MG63 (cell line): ENCODE results near the gene MTM1. TPM values are rescaled to one million over a fixed set of nuclear protein-coding genes. Genes with fewer than 3 reads are reported as not detected.

Experiments
- DNase-seq: peaks from one replicate; pipeline ENCODE4 v3.0.0-alpha.2; 2020
- H3K27me3 ChIP-seq: fragments of 250-450 bp; sonication (Bioruptor Pico); 2 replicates; pipeline ENCODE4 v1.5.1; 2020; ENCODE audit warnings: mild to moderate bottlenecking, moderate library complexity
- H3K36me3 ChIP-seq: fragments of 250-450 bp; sonication (Bioruptor Pico); 2 replicates; pipeline ENCODE4 v1.5.1; 2020; ENCODE audit warnings: mild to moderate bottlenecking, moderate library complexity
- H3K4me3 ChIP-seq: fragments of 250-450 bp; sonication (Bioruptor Pico); 2 replicates; pipeline ENCODE4 v1.5.1; 2020; ENCODE audit warnings: mild to moderate bottlenecking, moderate library complexity
- H3K9me3 ChIP-seq: fragments of 250-450 bp; sonication (Bioruptor Pico); 2 replicates; pipeline ENCODE4 v1.5.1; 2020; ENCODE audit warnings: mild to moderate bottlenecking, moderate library complexity
- total RNA-seq: library from RNA; depleted of rRNA; stranded (reverse); fragments of >200 nt; shearing (Covaris generic); gene quantifications from 2 replicates; pipeline ENCODE4 v1.2.3, GENCODE V29; 2014; ENCODE audit warnings: low replicate concordance

MTM1 gene
- total RNA-seq, 1 experiment from 2014 or later, result 8.7 TPM

DNA sequence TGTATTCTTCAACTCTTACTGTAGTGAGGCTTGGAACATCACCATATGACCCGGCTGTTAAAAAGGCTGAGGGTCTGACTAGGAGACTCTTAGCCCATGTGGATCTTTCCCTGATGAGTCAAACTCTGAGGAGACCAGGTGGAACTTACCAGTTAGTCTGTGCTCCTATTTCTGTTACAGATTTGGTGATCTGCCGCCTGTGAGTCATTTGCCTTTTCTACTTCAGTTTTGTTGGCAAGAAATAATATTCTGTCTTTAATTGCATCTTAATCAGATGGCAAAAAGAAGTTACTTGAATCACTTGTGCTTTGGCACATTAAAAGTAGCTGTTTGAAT, 48.4 kb downstream of the MTM1 start:
- no peak for DNase-seq
- Histone ChIP-seq H3K4me3 (no peak overlapping the region), H3K27me3 (no peaks in the 10 kb centered on the region), H3K9me3 (no peaks in the 10 kb centered on the region), H3K36me3 (no peaks in the 10 kb centered on the region)

DNA sequence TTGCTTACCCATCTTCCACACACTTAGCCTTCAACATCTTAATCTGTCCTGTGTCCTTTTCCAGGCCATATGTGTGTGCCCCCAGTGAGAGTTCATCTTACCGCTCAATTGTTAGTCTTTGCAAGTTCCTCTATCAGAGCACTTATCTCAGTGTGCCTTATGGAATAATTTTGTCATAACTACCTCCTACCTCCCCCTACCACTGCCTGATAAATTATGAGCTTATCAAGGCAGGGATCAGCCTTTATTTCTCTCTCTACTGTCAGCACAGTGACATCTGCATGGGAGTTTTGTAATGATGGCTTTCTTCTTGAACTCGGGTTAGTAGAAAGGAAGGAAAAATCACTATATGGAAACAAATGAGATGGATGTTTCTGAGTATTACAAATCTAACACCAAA, 53.2 kb downstream of the MTM1 start:
- Histone ChIP-seq H3K4me3 (no peak overlapping the region), H3K36me3 (no peaks in the 10 kb centered on the region), H3K9me3 (no peaks in the 10 kb centered on the region), H3K27me3 (no peaks in the 10 kb centered on the region)
- DNase-seq, result no peak

DNA sequence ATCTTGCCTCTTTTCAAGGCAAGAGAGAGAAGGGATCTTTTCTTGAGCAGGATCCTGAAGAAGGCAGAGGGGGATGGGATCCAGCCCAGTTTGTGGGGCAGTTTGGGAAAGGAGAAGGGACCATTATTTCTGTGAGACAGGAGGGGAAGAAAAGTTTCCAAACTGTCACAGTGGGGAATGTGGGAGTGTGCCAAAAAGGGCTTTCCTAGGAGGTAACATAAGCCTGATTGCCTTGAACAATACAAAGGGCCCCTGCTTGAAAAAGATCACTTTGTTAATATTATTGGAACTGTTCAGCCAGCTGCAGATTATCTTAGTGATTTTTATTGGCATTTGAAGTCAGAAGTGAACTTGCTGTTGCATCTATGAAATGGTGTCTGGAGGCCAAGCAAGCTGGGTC, 55.2 kb downstream of the MTM1 start:
- DNase-seq, result no peak
- H3K4me3 ChIP-seq, result no peak overlapping the region
- no peaks in the 10 kb centered on the region for H3K9me3 ChIP-seq
- no peaks in the 10 kb centered on the region for H3K27me3 ChIP-seq
- H3K36me3 ChIP-seq, result no peaks in the 10 kb centered on the region

DNA sequence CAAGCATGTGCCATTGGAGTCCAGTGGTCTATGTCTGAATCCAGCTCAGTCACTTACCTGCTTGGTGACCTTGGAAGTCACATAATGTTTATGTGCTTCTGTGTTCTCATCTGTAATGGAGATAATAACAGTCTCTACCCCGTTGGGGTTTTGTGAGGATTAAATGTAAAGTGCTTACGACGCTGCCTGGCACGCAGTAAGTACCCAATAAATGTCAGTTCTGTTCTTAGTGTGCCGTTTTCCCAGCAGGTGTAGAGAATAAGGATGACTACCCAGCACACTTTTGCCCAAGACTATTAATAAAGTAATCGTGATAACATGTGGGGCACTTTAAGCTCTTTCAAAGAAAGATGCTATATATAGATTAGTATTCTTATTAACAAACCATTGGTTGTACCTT, 56.7 kb downstream of the MTM1 start:
- DNase-seq, result no peak
- H3K4me3 ChIP-seq, result no peak overlapping the region
- H3K9me3 ChIP-seq, result no peaks in the 10 kb centered on the region
- no peaks in the 10 kb centered on the region for H3K27me3 ChIP-seq
- H3K36me3 ChIP-seq, result no peaks in the 10 kb centered on the region

DNA sequence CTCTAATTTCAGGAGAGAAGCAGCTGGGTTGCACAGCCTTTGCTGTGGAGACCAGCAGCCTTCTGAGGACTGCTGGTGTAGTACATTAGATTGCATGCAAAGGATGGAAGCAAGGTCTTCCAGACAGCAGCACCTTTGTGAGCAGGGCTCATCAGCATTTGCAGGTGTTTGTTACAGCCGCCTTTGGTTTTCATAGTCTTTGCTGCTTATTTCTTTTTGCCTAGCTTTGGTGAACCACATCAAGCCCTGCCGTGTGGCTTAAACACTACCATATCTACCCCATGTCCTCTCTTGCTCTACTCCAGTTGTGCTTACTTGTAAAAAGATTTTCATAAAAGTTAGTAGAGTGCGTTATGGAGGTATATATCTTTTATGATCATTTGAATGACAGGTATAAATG, 57.5 kb downstream of the MTM1 start:
- Histone ChIP-seq H3K4me3 (no peak overlapping the region), H3K27me3 (no peaks in the 10 kb centered on the region), H3K36me3 (no peaks in the 10 kb centered on the region), H3K9me3 (no peaks in the 10 kb centered on the region)
- no peak for DNase-seq

DNA sequence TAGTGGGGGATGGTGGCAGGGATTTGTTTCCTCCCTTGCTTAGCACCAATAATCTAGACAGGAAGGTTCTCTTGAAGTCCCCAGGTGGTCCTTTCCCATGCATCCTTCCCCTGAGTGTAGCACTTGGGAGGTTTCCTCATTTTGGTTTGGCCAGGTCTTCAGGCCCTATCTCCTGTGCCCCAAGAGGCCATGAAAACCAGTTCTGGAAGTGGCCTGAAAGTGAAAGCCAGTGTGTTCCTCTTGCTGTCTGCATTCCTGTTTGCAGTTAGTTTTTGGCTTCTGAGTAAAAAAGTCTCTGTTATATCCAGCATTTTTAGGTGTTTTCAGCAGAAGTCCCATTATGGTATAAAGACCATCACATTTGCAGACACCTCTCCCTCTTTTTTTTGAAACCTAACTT, 59.5 kb downstream of the MTM1 start:
- no peak overlapping the region for H3K4me3 ChIP-seq
- no peaks in the 10 kb centered on the region for H3K27me3 ChIP-seq
- no peak for DNase-seq
- no peaks in the 10 kb centered on the region for H3K36me3 ChIP-seq
- no peaks in the 10 kb centered on the region for H3K9me3 ChIP-seq

DNA sequence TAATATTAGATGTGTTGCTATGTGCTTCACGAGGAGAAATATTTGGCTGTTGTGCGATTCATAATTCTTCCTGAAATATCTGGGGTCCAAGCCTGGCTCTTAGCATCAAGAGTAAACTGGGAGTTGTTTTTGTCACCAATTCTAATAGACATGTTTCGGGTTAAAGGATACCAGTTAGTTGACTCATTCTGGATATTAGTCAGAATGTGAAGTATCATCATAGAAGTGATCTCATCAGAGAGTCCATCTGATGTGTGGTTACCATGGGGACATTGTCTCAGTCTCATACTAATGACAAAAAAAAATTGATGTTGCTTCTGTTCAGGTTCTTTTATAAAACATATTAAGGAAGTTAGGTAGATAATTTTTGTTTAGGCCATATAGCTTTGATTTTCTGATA, 67.5 kb downstream of the MTM1 start:
- DNase-seq, result no peak
- no peak overlapping the region for H3K4me3 ChIP-seq
- H3K36me3 ChIP-seq, result no peaks in the 10 kb centered on the region
- H3K9me3 ChIP-seq, result no peaks in the 10 kb centered on the region
- H3K27me3 ChIP-seq, result no peaks in the 10 kb centered on the region

DNA sequence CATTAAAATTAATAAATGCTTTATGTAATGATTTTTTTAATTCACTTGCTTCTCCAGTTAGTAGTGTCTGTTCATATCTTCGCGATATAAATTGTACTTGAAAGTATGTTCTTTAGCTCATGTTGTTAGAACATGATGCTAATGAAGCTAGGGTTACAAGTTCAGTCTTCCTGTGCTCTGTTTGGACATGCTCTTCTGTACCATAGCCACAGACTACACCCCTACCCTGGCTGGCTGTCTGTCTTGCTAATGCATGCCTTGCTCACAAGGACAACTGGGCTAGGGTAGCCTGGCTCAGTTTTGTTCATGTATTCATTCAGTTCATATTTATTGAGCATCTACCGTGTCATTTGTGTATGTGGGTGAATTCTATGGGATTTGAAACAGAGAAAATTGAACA, 74.0 kb downstream of the MTM1 start:
- no peak overlapping the region for H3K4me3 ChIP-seq
- no peaks in the 10 kb centered on the region for H3K27me3 ChIP-seq
- no peak for DNase-seq
- no peaks in the 10 kb centered on the region for H3K9me3 ChIP-seq
- H3K36me3 ChIP-seq, result no peaks in the 10 kb centered on the region

DNA sequence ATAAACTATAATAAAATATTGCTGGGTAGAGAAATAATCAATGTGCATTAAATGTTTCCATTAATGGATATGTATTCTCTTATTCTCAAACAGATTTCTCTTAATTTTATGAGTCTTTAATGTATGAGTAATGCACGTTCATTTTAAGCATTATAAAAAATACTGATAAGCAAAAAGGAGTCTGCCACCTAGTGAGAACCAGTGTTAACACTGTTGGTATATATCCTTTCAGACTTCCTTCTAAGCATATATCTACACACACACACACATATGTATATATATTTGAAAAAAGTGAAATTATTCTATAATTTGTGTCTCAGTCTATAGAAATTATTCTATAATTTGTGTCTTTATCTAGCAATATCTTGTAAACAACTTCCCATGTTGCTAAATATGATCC, 74.8 kb downstream of the MTM1 start:
- H3K36me3 ChIP-seq, result no peaks in the 10 kb centered on the region
- no peak for DNase-seq
- no peak overlapping the region for H3K4me3 ChIP-seq
- no peaks in the 10 kb centered on the region for H3K27me3 ChIP-seq
- H3K9me3 ChIP-seq, result no peaks in the 10 kb centered on the region

DNA sequence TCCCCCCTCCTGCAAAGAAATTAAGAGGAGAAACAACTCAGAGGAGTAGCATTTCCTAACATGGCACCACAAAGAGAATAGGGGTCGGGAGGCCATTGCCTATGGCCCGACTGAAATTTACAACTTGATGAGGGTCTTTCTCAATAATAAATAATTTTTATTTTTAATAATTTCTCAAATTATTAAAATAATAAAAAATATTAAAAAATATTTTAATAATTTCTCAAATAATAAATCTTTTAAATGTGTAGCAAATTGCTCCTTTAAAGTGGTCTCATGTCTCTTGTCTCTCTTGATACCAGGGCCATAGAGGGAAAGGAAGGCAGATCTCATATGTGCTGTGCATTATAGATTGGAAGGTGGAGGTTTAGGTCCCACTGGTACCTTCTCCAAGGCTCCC, 75.5 kb downstream of the MTM1 start:
- no peaks in the 10 kb centered on the region for H3K27me3 ChIP-seq
- H3K4me3 ChIP-seq, result no peak overlapping the region
- no peak for DNase-seq

DNA sequence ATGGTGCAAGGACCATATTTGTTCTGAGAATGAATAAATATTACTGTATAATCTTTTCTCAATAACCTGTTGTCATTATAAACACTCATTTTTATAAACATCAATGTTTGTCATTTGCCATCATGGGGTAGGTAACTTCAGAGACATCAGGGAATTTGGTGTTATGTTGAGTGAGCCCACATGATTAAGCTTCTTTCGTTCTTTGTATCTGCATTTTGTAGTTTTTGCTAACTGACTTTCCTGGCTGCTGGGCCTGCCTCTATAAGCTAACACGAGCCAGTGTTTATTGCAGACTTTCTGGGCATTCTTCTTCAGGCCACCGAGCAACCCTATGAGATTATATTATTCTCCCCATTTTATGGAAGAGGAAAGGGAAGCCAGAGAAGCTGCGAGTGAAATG, 76.0 kb downstream of the MTM1 start:
- no peaks in the 10 kb centered on the region for H3K27me3 ChIP-seq
- no peaks in the 10 kb centered on the region for H3K9me3 ChIP-seq
- no peak overlapping the region for H3K4me3 ChIP-seq
- no peak for DNase-seq
- no peaks in the 10 kb centered on the region for H3K36me3 ChIP-seq

More for the DNA sequence above, 75.5 kb downstream of the MTM1 start:
- Histone ChIP-seq H3K36me3 (no peaks in the 10 kb centered on the region), H3K9me3 (no peaks in the 10 kb centered on the region)

DNA sequence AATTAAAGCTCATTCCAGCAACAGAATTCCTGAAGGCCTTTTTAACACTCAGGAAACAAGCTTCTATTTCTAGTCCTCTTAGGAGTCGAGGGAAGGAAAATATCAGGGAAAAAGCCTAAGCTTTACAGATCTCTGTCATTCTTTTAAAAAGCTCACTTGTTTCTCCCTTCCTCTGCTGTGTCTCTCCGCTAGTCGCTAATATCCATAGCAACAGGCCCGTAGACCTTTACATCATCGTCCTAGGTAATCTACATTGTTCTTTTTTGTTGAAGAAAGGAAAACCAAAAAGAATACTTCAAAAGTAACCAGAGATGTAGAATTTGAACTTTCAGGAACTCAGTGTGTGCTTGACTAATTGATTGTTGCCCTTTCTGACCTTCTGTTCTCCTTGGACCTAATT, 78.9 kb downstream of the MTM1 start:
- no peaks in the 10 kb centered on the region for H3K27me3 ChIP-seq
- H3K36me3 ChIP-seq, result no peaks in the 10 kb centered on the region
- no peaks in the 10 kb centered on the region for H3K9me3 ChIP-seq
- no peak overlapping the region for H3K4me3 ChIP-seq
- DNase-seq, result no peak

DNA sequence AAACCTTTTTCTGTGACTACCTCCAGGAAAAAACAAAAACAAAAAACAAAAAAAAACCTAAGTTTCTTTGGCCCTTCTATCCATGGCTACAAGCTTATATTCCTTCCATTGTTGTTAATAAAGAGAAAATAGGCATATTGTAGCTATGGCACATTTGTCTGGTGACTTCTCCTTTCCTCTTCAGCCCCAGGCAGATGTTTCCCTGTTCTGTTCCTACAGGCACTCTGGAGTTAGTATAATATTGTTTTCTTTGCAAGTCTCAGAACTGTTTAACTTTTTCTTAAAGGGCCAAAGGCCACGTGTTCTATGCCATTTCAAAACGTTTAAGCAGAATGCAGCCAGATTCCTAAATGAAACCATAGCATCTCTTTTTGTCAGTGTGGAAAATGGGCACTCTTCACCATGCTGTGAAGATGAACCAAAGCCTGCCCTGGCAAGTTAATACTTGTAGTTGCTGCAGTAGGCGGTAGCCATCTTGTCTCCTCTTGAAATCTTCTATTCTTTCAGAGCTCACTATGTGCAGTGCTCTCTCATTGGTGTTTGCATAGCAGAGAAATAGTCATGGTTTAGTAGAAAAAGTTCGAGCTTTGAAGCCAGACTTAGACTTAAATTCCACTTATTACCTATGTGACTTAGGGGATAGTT, 80.0 kb downstream of the MTM1 start:
- Histone ChIP-seq H3K36me3 (no peaks in the 10 kb centered on the region), H3K27me3 (no peaks in the 10 kb centered on the region), H3K9me3 (no peaks in the 10 kb centered on the region), H3K4me3 (no peak overlapping the region)
- DNase-seq, result no peak

DNA sequence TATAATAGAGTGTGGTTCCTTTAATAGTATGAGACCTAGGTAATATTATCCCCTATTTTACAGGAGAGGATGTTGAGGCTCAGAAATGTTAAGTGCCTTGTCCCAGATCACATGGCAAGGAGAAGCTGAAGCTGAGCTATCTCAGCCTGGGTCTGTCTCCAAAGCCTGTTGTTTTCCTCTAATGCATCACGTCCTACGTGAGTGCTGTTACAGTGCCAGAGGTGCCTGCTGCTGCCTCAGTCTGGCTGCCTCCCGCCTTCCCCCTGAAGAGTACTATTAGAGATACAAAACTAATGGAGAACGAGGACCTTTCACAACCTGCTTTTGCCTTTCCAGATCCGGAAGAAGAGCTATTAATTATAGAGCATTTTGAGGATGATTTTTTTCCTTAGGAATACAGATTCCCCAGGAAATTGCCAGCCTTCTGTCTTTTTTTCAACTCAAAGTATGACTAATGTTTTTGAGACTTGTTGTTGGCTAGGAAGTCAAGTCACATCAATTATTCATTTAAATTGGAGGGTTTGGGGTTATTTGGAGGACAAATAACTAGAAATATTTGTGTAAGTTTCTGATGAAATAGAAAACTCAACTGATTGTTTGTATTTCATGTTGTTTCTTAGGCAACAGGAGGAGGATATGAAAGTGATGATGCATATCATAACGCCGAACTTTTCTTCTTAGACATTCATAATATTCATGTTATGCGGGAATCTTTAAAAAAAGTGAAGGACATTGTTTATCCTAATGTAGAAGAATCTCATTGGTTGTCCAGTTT, 80.9 kb downstream of the MTM1 start:
- Histone ChIP-seq H3K4me3 (no peak overlapping the region), H3K36me3 (no peaks in the 10 kb centered on the region), H3K9me3 (no peaks in the 10 kb centered on the region), H3K27me3 (no peaks in the 10 kb centered on the region)
- peak; percentile 7 for DNase-seq

DNA sequence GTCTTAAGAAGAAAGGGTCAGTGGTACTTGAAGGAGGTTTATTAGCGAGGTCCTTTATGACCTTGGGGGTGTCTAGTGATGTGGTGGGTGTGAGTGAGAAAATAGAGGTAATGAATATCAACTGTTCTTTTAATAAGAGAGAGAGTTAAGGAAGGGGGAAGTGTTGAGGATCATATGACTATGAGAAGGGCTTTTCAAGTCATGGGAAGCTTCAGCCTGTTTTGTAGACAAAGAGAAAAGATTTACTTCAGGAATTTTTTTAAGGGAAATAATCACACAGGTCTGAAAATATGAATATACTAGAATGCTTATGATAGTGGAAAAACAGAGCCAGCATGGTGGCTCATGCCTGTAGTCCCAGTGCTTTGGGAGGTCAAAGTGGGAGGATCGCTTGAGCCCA, 83.5 kb downstream of the MTM1 start:
- no peaks in the 10 kb centered on the region for H3K36me3 ChIP-seq
- no peak for DNase-seq
- no peak overlapping the region for H3K4me3 ChIP-seq
- no peaks in the 10 kb centered on the region for H3K9me3 ChIP-seq
- H3K27me3 ChIP-seq, result no peaks in the 10 kb centered on the region

DNA sequence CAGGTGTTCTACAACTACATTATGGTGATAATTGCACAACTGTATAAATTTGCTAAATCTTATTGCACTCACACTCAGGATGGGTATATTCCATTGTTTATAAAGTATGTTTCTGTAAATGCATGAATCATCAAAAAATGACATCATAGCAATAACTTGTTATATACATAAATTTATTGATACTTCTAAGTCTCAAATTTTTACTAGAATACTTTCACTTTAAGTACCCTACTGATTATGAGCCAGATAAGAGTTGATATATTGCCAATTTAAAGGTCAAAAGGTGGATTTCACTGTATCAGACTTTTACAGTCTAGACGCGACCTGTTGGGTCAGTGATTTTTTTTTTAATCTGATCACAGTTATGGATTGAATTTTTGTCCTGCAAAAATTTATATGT, 87.4 kb downstream of the MTM1 start:
- Histone ChIP-seq H3K4me3 (no peak overlapping the region), H3K9me3 (no peaks in the 10 kb centered on the region), H3K27me3 (no peaks in the 10 kb centered on the region), H3K36me3 (no peaks in the 10 kb centered on the region; the same call in 1 of the 2 replicates)
- DNase-seq, result no peak

DNA sequence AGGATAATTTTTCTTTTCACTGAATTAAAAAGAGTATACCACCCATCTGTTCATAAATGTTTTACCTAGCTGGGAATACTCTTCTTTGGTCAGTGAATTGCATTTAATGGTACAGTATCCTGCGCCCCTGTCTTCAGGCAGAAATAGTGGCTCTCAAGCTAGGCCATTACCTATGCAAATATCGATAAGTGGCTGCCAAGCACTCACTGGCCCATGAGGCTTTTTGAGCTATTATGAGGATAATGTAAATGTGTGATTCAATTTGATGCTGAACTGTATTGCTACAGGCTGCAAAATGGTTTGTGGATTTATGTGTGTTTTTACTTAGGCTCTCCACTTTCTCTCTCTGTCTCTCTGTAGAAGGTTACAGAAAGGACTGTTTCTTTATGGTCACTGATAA, 94.7 kb downstream of the MTM1 start:
- Histone ChIP-seq H3K4me3 (no peak overlapping the region), H3K36me3 (no peaks in the 10 kb centered on the region; the same call in 1 of the 2 replicates), H3K27me3 (no peaks in the 10 kb centered on the region), H3K9me3 (no peaks in the 10 kb centered on the region)
- DNase-seq, result no peak

DNA sequence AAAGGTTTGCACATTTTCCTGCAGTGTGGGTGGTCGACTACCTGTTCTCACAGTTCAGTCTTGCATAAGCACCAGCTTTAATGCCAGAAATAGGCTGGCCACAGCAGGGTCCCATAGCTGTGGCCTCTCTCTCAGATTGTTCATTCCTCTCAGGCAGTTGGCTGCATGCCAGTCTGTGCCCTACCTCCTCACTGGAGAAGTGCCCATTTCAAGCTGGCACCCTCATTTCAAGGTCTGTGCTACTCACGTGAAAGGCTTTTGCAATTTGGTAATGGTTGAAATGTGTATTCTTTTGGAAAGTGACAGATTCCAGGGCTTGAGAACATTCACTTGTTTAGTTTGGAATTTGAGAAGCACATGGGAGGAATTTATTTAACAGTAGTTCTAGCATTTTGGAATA, 95.9 kb downstream of the MTM1 start:
- H3K36me3 ChIP-seq, result no peaks in the 10 kb centered on the region; the same call in 1 of the 2 replicates
- DNase-seq, result peak; percentile 20
- H3K4me3 ChIP-seq, result no peak overlapping the region
- H3K27me3 ChIP-seq, result no peaks in the 10 kb centered on the region
- H3K9me3 ChIP-seq, result no peaks in the 10 kb centered on the region
